Muscle layer of duodenum (tissue), 2 donors: ENCODE measurements around the gene TMEM178A.

ENCODE experiments used
- H3K27ac ChIP-seq: one replicate; pipeline ENCODE4 v1.7.0; 2013; ENCODE audit warnings: mild to moderate bottlenecking, low read length
- H3K27me3 ChIP-seq: one replicate; pipeline ENCODE4 v1.7.0; 2013; ENCODE audit warnings: low read depth, mild to moderate bottlenecking, control low read depth, low read length
- H3K36me3 ChIP-seq, 2 donors: one replicate each; pipeline ENCODE4 v1.7.0; 2013; ENCODE audit warnings: low read length in 2 of 2, control low read depth in 1 of 2, mild to moderate bottlenecking in 1 of 2; ENCODE audit not compliant: insufficient read depth in 2 of 2, control insufficient read depth in 1 of 2
- H3K4me1 ChIP-seq, 2 donors: one replicate each; pipeline ENCODE4 v1.7.0; 2013; ENCODE audit warnings: low read length in 2 of 2, mild to moderate bottlenecking in 2 of 2, control low read depth in 1 of 2, moderate library complexity in 1 of 2; ENCODE audit not compliant: insufficient read depth in 2 of 2, control insufficient read depth in 1 of 2
- H3K4me3 ChIP-seq, 2 donors: one replicate each; pipeline ENCODE4 v1.7.0; 2013; ENCODE audit warnings: low read length in 2 of 2, low read depth in 1 of 2, mild to moderate bottlenecking in 1 of 2
- H3K9me3 ChIP-seq, 2 donors: one replicate each; pipeline ENCODE4 v1.7.0; 2013; ENCODE audit warnings: low read length in 2 of 2, control low read depth in 1 of 2, mild to moderate bottlenecking in 1 of 2; ENCODE audit not compliant: control insufficient read depth in 1 of 2
- donor health status: healthy.

The TMEM178A gene

DNA sequence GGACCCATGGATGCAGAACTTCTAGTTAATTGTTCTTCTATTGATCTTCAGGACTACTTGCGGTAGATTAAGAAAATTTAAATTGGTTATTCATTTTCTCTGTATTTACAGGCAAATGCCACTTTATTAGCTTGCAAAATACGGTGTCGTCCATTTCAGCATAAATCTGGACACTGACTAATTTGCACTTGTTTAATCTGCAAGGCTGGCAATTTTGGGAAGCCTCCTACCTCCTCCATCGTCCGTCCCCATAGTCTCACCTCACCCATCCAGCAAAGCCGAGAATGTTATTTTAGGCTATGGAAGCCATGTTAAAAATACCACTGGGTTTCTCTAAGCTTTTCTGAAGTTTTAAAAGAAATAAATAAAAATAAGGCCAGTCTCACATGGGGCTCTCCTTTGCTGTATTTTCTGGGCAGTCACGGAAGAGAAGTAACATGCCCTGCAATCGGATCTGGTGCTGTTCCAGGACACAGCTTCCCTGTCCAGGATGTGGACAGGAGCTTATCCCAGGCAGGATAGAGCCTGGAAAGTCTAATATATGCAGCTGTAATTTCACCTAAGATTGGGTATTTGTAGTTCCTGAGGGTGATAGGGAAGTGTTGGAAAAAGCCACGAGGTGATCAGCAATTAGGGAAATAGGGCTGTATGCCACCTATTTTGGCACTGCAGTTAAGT is 17.4 kb downstream of the TMEM178A start:
- H3K4me3 ChIP-seq: no peak overlapping the region
- H3K4me1 ChIP-seq: no peaks in the 10 kb centered on the region
- H3K27me3 ChIP-seq: no peaks in the 10 kb centered on the region
- H3K36me3 ChIP-seq: no peaks in the 10 kb centered on the region
- no peak overlapping the region for H3K27ac ChIP-seq
- peaks cover 0 to 2% of the 10 kb centered on the region in 2 donors for H3K9me3 ChIP-seq

DNA sequence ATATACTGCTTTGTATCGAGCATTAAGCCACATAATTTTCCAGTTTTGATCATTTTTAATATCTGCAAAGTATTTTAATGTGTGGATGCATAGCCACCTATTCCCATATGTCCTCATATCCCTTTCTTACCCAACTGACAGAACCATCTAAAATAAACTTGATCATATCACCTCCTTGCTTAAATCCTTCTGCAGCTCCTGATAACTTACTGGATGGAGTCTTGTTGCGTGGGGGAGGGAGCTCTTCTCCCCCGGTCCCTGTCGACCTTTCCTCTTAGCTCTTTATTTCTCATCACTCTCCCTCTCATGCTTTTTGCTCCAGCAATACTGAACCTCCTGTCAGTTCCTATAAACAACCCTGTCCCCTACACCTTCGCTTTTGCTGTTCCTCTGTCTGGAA is 18.7 kb downstream of the TMEM178A start:
- Histone ChIP-seq H3K27ac (no peak overlapping the region), H3K4me3 (no peak overlapping the region), H3K36me3 (no peaks in the 10 kb centered on the region), H3K27me3 (no peaks in the 10 kb centered on the region), H3K9me3 (no peaks in the 10 kb centered on the region), H3K4me1 (no peaks in the 10 kb centered on the region)

GRCh38 chr2:39685126-39685525 is 19.4 kb downstream of the TMEM178A start:
- H3K4me3 ChIP-seq: no peak overlapping the region
- no peak overlapping the region for H3K27ac ChIP-seq
- H3K27me3 ChIP-seq: no peaks in the 10 kb centered on the region
- H3K36me3 ChIP-seq: no peaks in the 10 kb centered on the region
- peaks cover under 1 to 4% of the 10 kb centered on the region in 2 donors for H3K9me3 ChIP-seq
- H3K4me1 ChIP-seq: no peaks in the 10 kb centered on the region

- no peak overlapping the region for H3K27ac ChIP-seq
- H3K27me3 ChIP-seq: no peaks in the 10 kb centered on the region
- H3K4me1 ChIP-seq: no peaks in the 10 kb centered on the region
- H3K9me3 ChIP-seq: peaks cover 3 to 14% of the 10 kb centered on the region in 2 donors
- H3K36me3 ChIP-seq: no peaks in the 10 kb centered on the region
- H3K4me3 ChIP-seq: no peak overlapping the region
These were observed 20.7 kb downstream of the TMEM178A start for GRCh38 chr2:39686456-39686855.

DNA sequence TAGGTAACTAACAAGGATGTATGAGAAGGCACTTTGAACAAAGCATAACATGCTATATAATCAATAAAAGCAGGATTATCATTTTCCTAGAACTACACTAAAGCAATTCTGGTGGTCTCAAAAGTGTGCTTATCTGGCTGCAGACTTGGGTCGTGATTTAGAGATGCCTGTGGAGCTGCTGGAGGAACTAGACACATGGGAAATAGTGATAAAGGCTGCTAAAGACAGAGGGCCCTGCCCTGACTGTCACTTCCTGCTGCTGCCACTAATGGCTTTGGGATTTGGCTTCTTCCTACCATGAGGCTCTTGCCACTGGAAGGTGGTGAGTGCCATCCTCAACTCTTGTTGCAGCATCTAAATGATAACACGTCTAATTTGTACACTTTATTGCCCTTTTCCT is 22.5 kb downstream of the TMEM178A start:
- no peak overlapping the region for H3K4me3 ChIP-seq
- no peaks in the 10 kb centered on the region for H3K27me3 ChIP-seq
- no peaks in the 10 kb centered on the region for H3K36me3 ChIP-seq
- no peak overlapping the region for H3K27ac ChIP-seq
- H3K9me3 ChIP-seq: peaks cover 3 to 14% of the 10 kb centered on the region in 2 donors
- no peaks in the 10 kb centered on the region for H3K4me1 ChIP-seq

DNA sequence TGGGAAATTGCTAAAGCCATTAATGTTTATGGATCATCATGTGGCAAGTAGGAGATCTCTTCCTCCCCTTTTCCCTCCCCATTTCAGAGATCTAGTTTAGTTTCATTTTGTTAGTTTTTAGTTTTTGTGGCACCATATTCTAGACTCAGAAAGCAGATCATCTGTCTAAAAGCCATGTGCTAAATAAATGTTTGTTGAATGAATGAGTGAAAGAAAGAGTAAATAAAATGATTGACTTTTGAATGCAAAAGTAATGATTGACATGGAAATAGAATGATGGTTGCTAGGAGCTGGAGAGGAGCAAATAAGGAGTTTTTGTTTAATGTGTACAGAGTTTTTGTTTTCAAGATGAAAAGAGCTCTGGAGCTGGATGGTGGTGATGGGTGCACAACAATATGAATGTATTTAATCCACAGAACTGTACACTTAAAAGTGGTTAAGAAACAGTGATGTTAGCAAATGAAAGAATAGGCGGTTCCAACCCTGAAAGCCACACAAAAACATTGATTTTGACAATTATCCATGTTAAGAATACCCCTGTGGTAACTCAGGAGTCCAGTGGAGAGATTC is 23.6 kb downstream of the TMEM178A start:
- Histone ChIP-seq H3K4me3 (no peak overlapping the region), H3K27me3 (no peaks in the 10 kb centered on the region), H3K27ac (no peak overlapping the region), H3K36me3 (no peaks in the 10 kb centered on the region), H3K4me1 (no peaks in the 10 kb centered on the region), H3K9me3 (peaks cover 3 to 14% of the 10 kb centered on the region in 2 donors)

DNA sequence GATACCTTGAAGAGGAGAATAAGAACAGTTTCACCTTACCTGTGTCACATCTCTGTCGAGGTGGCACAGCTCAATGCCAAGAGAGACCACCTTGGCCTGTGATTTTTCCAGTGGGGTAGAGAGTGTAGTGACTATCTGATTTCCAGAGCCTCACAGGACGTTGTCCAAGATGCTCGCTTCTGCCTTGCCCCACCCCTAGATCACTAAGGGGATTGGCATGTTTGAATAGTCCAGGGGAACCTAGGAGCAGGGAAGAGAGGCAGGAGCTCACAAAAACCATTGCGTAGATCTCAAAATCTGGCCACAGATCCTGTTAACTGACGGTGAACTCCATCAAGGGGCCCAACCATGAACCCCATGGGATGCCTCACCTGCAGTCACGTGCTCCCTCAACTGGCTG is 24.2 kb downstream of the TMEM178A start:
- no peaks in the 10 kb centered on the region for H3K4me1 ChIP-seq
- no peak overlapping the region for H3K27ac ChIP-seq
- peaks cover 3 to 14% of the 10 kb centered on the region in 2 donors for H3K9me3 ChIP-seq
- H3K4me3 ChIP-seq: no peak overlapping the region
- H3K36me3 ChIP-seq: no peaks in the 10 kb centered on the region
- H3K27me3 ChIP-seq: no peaks in the 10 kb centered on the region

- Histone ChIP-seq H3K4me3 (no peak overlapping the region), H3K4me1 (peaks cover 6 to 15% of the 10 kb centered on the region in 2 donors), H3K9me3 (peaks cover 3 to 14% of the 10 kb centered on the region in 2 donors), H3K27me3 (no peaks in the 10 kb centered on the region), H3K27ac (no peak overlapping the region), H3K36me3 (no peaks in the 10 kb centered on the region)
These were observed 27.5 kb downstream of the TMEM178A start for GRCh38 chr2:39693245-39693644.

DNA sequence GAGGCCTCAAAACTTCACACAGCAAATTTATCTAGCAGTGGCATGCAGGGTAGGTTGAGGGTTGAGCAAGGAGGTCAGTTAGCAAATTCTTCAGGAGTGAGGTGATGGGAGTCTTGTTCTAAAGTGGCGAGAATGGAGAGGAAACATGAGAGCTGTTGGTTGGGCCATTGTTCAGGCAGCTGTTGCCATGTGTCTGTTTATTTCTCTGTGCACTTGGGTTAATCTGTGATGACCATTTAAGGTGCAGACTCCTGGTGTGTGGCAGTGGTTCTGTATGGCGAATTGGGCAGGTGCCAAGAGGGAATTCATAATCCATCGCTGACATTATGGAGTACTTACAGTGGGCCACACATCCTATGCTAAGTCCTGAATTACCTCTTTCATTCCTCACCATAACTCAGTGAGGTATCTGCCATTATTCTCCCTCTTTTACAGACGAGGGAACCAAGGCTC is 30.4 kb downstream of the TMEM178A start:
- Histone ChIP-seq H3K27me3 (no peaks in the 10 kb centered on the region), H3K36me3 (no peaks in the 10 kb centered on the region), H3K9me3 (peaks cover 0 to 2% of the 10 kb centered on the region in 2 donors), H3K4me1 (peaks cover 6 to 15% of the 10 kb centered on the region in 2 donors), H3K4me3 (no peak overlapping the region), H3K27ac (peak overlapping the region; percentile 32)

DNA sequence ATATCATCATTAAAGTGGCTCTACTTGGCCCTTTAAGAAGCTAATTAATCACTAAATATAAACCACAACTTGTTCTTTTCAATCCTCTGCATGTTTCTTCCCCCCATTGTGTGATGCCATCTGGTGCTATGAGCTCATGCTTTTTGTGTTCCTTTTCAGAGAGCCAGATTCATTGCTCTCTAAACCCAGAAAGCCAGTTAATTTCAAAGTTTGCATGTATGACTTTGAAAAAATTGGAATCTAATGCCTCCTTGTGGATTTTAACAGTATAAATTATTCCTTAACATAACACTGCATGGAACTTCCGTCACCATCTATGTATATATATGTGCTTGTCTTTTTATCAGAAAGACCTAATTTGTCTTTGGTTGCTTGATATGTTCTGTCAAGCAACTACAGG is 31.1 kb downstream of the TMEM178A start:
- Histone ChIP-seq H3K27me3 (no peaks in the 10 kb centered on the region), H3K36me3 (no peaks in the 10 kb centered on the region), H3K4me3 (no peak overlapping the region), H3K9me3 (peaks cover 0 to 7% of the 10 kb centered on the region in 2 donors), H3K4me1 (peaks cover 6 to 15% of the 10 kb centered on the region in 2 donors), H3K27ac (peak overlapping the region; percentile 32)

DNA sequence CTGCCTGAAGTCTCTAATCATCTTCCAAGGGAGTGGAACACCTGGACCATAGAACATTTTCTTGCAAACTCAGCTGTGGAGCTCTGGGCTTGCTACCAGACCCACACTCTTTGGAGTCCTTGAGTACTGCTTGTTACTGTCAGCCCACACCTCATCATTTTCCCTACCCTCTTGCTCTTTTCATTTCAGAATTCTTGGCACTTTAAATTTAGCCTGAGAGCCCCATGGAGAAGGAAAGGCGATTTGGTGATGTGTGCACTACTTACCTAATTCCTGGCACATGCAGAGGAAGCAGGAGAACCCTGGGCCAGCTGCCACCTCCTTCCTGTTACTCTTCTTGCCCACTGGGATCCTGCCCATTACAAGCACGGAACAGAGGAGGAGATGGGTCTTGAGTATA is 31.7 kb downstream of the TMEM178A start:
- H3K27me3 ChIP-seq: no peaks in the 10 kb centered on the region
- H3K4me1 ChIP-seq: peaks cover 6 to 15% of the 10 kb centered on the region in 2 donors
- H3K9me3 ChIP-seq: peaks cover 0 to 13% of the 10 kb centered on the region in 2 donors
- no peak overlapping the region for H3K27ac ChIP-seq
- no peak overlapping the region for H3K4me3 ChIP-seq
- no peaks in the 10 kb centered on the region for H3K36me3 ChIP-seq
